HEK293T (cell line): ENCODE data around the gene OR2A25.

Experiments
- ARNT ChIP-seq: fragments of 450-650 bp; IDR thresholded peaks from 2 replicates; pipeline ENCODE4 v1.6.1; 2017; ENCODE audit warnings: mild to moderate bottlenecking
- FOXA1 ChIP-seq: fragments of 450-650 bp; IDR thresholded peaks from 2 replicates; pipeline ENCODE4 v1.6.1; 2016; ENCODE audit warnings: mild to moderate bottlenecking
- FOXM1 ChIP-seq: fragments of 450-650 bp; IDR thresholded peaks from 2 replicates; pipeline ENCODE4 v1.6.1; 2017; ENCODE audit warnings: mild to moderate bottlenecking, borderline replicate concordance
- HDGF ChIP-seq: fragments of 450-650 bp; IDR thresholded peaks from 2 replicates; pipeline ENCODE4 v1.6.1; 2017; ENCODE audit warnings: antibody characterized with exemption, borderline replicate concordance
- NFRKB ChIP-seq: fragments of 450-650 bp; IDR thresholded peaks from 2 replicates; pipeline ENCODE4 v1.6.1; 2016; ENCODE audit warnings: mild to moderate bottlenecking, moderate library complexity
- SP1 ChIP-seq: fragments of 450-650 bp; IDR thresholded peaks from 2 replicates; pipeline ENCODE4 v1.6.1; 2017
- ZNF384 ChIP-seq: fragments of 450-650 bp; IDR thresholded peaks from 2 replicates; pipeline ENCODE4 v1.6.1; 2016

- no peak for TF ChIP-seq HDGF
- no peak for TF ChIP-seq FOXA1
- no peak for TF ChIP-seq FOXM1
- no peak for TF ChIP-seq SP1
- TF ChIP-seq ZNF384: no peak
- no peak for TF ChIP-seq ARNT
- TF ChIP-seq NFRKB: no peak
These were observed at the start of gene OR2A25 for GRCh38 chr7:144069511-144069910.
